ENCODE measurements around the gene AREG. TPM values are rescaled to one million over a fixed set of nuclear protein-coding genes. Genes with fewer than 3 reads are reported as not detected.

AREG gene
- total and polyA plus RNA-seq, 9 of the 15 experiments (the other 6 are each of a cell fraction or from before 2014, with no cell fraction given): 1.4 to 7.7 (median 5.4) TPM

GRCh38 chr4:74499986-74500781, 55.2 kb downstream of the AREG start:
- CTCF ChIA-PET (ENCODE audit: low intra/inter-chr PET ratio): no interaction called here
- H2AFZ ChIP-seq (ENCODE audit: low read depth, low read length): no peak overlapping the region
- no peaks in the 10 kb centered on the region for H3K9me1 ChIP-seq (ENCODE audit: control insufficient read depth, insufficient read depth, low read length)
- no peaks in the 10 kb centered on the region; a peak in 1 of 5 replicates for H3K4me1 ChIP-seq (replicated peaks in 1 of 2; ENCODE audit: control insufficient read depth in 2 of 2, insufficient read depth in 2 of 2, low read length in 2 of 2)
- H3K9ac ChIP-seq (ENCODE audit: insufficient read depth in 1 of 2, low read depth in 2 of 2, low read length in 2 of 2): no peak overlapping the region
- WGBS (ENCODE audit: insufficient coverage, low coverage, missing lambda C conversion rate): 72% methylated on average over 4 of the region's 4 CpGs
- H3K4me3 ChIP-seq: no peak overlapping the region
- no peaks in the 10 kb centered on the region for H4K20me1 ChIP-seq (replicated peaks; ENCODE audit: control insufficient read depth, insufficient read depth, low read length)
- H3K27me3 ChIP-seq (ENCODE audit: control insufficient read depth in 2 of 2, insufficient read depth in 2 of 2, low read length in 2 of 2): no peaks in the 10 kb centered on the region
- ATAC-seq: no peak; the same call in 2 of the 3 replicates
- no peaks in the 10 kb centered on the region; the same call in 2 of the 3 replicates for H3K36me3 ChIP-seq (ENCODE audit: control insufficient read depth, insufficient read depth, low read length)
- POLR2A ChIA-PET: interaction anchor here (1.8 kb wide), 1 partner anchor 9 kb away, joined by 5 read pairs; no protein-coding TSS in a partner anchor
- no peak for DNase-seq (ENCODE audit: extremely low read depth in 1 of 4, low spot score in 3 of 4)
- no peak overlapping the region for H3K27ac ChIP-seq (ENCODE audit: extremely low read depth, low read depth, low read length)
- FAIRE-seq: no peak
- H3K79me2 ChIP-seq (ENCODE audit: control insufficient read depth, insufficient read depth, low read length): no peaks in the 10 kb centered on the region
- no peaks in the 10 kb centered on the region for H3K9me3 ChIP-seq (replicated peaks; ENCODE audit: control insufficient read depth, insufficient read depth, low read depth, low read length)
- in situ Hi-C loops (cut with MboI): no loop called here
- BruUV-seq (replicated peaks): no TSS peak
- H3K4me2 ChIP-seq (ENCODE audit: insufficient read depth, low read length): no peak overlapping the region
- intact Hi-C loops (cut with micrococcal nuclease): no loop called here
- TF ChIP-seq CREM (IDR thresholded peaks at IDR 0.05; ENCODE audit: low read depth) (no peak), RREB1 (CRISPR knock-in tag; IDR thresholded peaks at IDR 0.05) (no peak), ZNF584 (CRISPR knock-in tag; IDR thresholded peaks at IDR 0.05; ENCODE audit: low read depth) (no peak), PRMT5 (CRISPR knock-in tag; IDR thresholded peaks at IDR 0.05) (no peak), SREBF1 (IDR thresholded peaks at IDR 0.05; ENCODE audit: borderline replicate concordance, low read depth, low read length) (no peak), NFYB (IDR thresholded peaks at IDR 0.05; ENCODE audit: extremely low read depth, insufficient read length) (no peak), ZNF41 (CRISPR knock-in tag; conservative IDR thresholded peaks at IDR 0.05) (no peak), ZEB2 (IDR thresholded peaks at IDR 0.05) (no peak)
- TF ChIP-seq, protein P1, sequence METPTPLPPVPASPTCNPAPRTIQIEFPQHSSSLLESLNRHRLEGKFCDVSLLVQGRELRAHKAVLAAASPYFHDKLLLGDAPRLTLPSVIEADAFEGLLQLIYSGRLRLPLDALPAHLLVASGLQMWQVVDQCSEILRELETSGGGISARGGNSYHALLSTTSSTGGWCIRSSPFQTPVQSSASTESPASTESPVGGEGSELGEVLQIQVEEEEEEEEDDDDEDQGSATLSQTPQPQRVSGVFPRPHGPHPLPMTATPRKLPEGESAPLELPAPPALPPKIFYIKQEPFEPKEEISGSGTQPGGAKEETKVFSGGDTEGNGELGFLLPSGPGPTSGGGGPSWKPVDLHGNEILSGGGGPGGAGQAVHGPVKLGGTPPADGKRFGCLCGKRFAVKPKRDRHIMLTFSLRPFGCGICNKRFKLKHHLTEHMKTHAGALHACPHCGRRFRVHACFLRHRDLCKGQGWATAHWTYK (CRISPR knock-in tag; IDR thresholded peaks at IDR 0.05): no peak
- TF ChIP-seq, protein P2, sequence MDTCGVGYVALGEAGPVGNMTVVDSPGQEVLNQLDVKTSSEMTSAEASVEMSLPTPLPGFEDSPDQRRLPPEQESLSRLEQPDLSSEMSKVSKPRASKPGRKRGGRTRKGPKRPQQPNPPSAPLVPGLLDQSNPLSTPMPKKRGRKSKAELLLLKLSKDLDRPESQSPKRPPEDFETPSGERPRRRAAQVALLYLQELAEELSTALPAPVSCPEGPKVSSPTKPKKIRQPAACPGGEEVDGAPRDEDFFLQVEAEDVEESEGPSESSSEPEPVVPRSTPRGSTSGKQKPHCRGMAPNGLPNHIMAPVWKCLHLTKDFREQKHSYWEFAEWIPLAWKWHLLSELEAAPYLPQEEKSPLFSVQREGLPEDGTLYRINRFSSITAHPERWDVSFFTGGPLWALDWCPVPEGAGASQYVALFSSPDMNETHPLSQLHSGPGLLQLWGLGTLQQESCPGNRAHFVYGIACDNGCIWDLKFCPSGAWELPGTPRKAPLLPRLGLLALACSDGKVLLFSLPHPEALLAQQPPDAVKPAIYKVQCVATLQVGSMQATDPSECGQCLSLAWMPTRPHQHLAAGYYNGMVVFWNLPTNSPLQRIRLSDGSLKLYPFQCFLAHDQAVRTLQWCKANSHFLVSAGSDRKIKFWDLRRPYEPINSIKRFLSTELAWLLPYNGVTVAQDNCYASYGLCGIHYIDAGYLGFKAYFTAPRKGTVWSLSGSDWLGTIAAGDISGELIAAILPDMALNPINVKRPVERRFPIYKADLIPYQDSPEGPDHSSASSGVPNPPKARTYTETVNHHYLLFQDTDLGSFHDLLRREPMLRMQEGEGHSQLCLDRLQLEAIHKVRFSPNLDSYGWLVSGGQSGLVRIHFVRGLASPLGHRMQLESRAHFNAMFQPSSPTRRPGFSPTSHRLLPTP (IDR thresholded peaks at IDR 0.05; ENCODE audit: borderline replicate concordance, extremely low read depth, insufficient read length): no peak

Data from K562 (cell line).